Psoas muscle (tissue), 8 donors: Measurements from ENCODE around the gene GABRB3. TPM values are rescaled to one million over a fixed set of nuclear protein-coding genes. Genes with fewer than 3 reads are reported as not detected.

ENCODE experiments used
- ATAC-seq, 4 donors: fragments of 200-7000 bp; cut with Tn5 transposase; one replicate each; pipeline ENCODE4 v1.9.1; 2020; ENCODE audit warnings: moderate library complexity in 3 of 4, mild to moderate bottlenecking in 2 of 4
- DNase-seq, 2 donors: peaks; one replicate each; pipeline ENCODE4 v3.0.0-alpha.2; 2020
- H3K27ac ChIP-seq: fragments of 200-600 bp; one replicate; pipeline ENCODE4 v1.8.0; 2022
- H3K27me3 ChIP-seq, 3 donors: fragments of 200-600 bp in 1 of 3; one replicate each; pipeline versions ENCODE4 v1.6.1 to v1.8.0; 2013 to 2022; ENCODE audit warnings: low read length in 2 of 3, mild to moderate bottlenecking in 2 of 3, moderate library complexity in 1 of 3; ENCODE audit not compliant: insufficient read depth in 3 of 3
- H3K36me3 ChIP-seq, 2 donors: fragments of 200-600 bp in 1 of 2; one replicate each; pipeline versions ENCODE4 v1.6.1 to v1.8.0; 2013 to 2022; ENCODE audit warnings: low read depth in 1 of 2, mild to moderate bottlenecking in 1 of 2, moderate library complexity in 1 of 2; ENCODE audit not compliant: insufficient read depth in 1 of 2
- H3K4me1 ChIP-seq: fragments of 200-600 bp; one replicate; pipeline ENCODE4 v1.8.0; 2022
- H3K4me3 ChIP-seq: fragments of 200-600 bp; one replicate; pipeline ENCODE4 v1.8.0; 2022; ENCODE audit warnings: mild to moderate bottlenecking
- H3K9me3 ChIP-seq: fragments of 200-600 bp; one replicate; pipeline ENCODE4 v1.8.0; 2022
- CTCF ChIP-seq: fragments of 200-600 bp; IDR thresholded peaks from one replicate; pipeline ENCODE4 v1.8.0; 2022; ENCODE audit warnings: antibody characterized with exemption
- WGBS, 3 donors: extraction: QIAGEN DNeasy Blood & Tissue Kit; methylation state at CpG; one replicate each; pipeline versions ENCODE4 v1.1.6 to v1.1.7; 2013; 5-methylcytosine and 5-hydroxymethylcytosine counted together
- intact Hi-C, 2 donors: fragments of 100-400 bp; cut with DNase I; formaldehyde crosslinking; loops; one replicate each; pipeline versions ENCODE4 v1.11.0 to v1.14.2; 2022
- polyA plus RNA-seq, 3 donors: library from polyadenylated mRNA; stranded (reverse); fragments of 200-250 nt; gene quantifications; one replicate each; pipeline ENCODE4 v1.2.3, GENCODE V29; 2013
- total RNA-seq, 4 donors: library from RNA; stranded (reverse); fragmentation: NEBNext Ultra II Directional in 2 of 4; extraction: Animal tissue kit (Norgen Biotek cat#: 25700) in 2 of 4; gene quantifications; one replicate each; pipeline versions ENCODE4 v1.2.1 to v1.2.4, GENCODE V29; 2021 to 2023
- donor health status: healthy with polysubstance abuse.
- donor health status: DM: no; HTN: no; CAD: no; lungs with moderate emphysema.
- donor health status: Bipolar disorder and iron deficiency.
- donor health status: healthy.
- donor health status: DM: yes; HTN: yes; CAD: no.
- donor health status: DM: no; HTN: no; CAD: no.
- donor health status: DM: no; HTN: no; CAD: no.
- donor health status: DM: yes; HTN: yes; CAD: no.

Gene GABRB3
- total and polyA plus RNA-seq, 7 donors, result 0.10 to 1.0 (median 0.25) TPM

- intact Hi-C loops, result loop anchor here in 1 of 2 donors (10.0 kb wide), 1 partner anchor 55 kb away; no protein-coding TSS in a partner anchor
- H3K36me3 ChIP-seq, result no peaks in the 10 kb centered on the region
Observed at GRCh38 chr15:26739791-26740190, 33.1 kb downstream of the GABRB3 start.

GRCh38 chr15:26738996-26739395 is 33.9 kb downstream of the GABRB3 start:
- no peak for TF ChIP-seq CTCF
- H3K27ac ChIP-seq, result no peak overlapping the region
- 84 to 85% (median 84%) methylated on average over 9 of the region's 9 CpGs for WGBS, 3 donors
- H3K4me3 ChIP-seq, result no peak overlapping the region
- no peak for ATAC-seq
- H3K27me3 ChIP-seq, result no peaks in the 10 kb centered on the region
- H3K4me1 ChIP-seq, result no peaks in the 10 kb centered on the region
- H3K36me3 ChIP-seq, result no peaks in the 10 kb centered on the region
- H3K9me3 ChIP-seq, result peaks cover 4% of the 10 kb centered on the region
- intact Hi-C loops, result loop anchor here in 1 of 2 donors (10.0 kb wide), 1 partner anchor 54 kb away; no protein-coding TSS in a partner anchor
- no peak for DNase-seq

More at GRCh38 chr15:26739791-26740190, 33.1 kb downstream of the GABRB3 start:
- Histone ChIP-seq H3K27ac (no peak overlapping the region), H3K27me3 (no peaks in the 10 kb centered on the region), H3K4me1 (no peaks in the 10 kb centered on the region), H3K9me3 (peaks cover 4% of the 10 kb centered on the region), H3K4me3 (no peak overlapping the region)
- no peak for TF ChIP-seq CTCF
- WGBS, 3 donors, result 70 to 74% (median 71%) methylated on average over 7 of the region's 7 CpGs
- DNase-seq (no peak), ATAC-seq (no peak)

GRCh38 chr15:26736502-26737248 is 36.2 kb downstream of the GABRB3 start:
- intact Hi-C loops, result loop anchor here in 1 of 2 donors (10.0 kb wide), 1 partner anchor 52 kb away; no protein-coding TSS in a partner anchor
- no peaks in the 10 kb centered on the region for H3K27me3 ChIP-seq
- no peak overlapping the region for H3K4me3 ChIP-seq
- ATAC-seq, result no peak
- no peaks in the 10 kb centered on the region for H3K4me1 ChIP-seq
- DNase-seq, result no peak
- no peak overlapping the region for H3K27ac ChIP-seq
- no peaks in the 10 kb centered on the region for H3K36me3 ChIP-seq
- WGBS, 3 donors, result 60 to 75% (median 62%) methylated on average over 11 of the region's 11 CpGs
- H3K9me3 ChIP-seq, result peaks cover 7% of the 10 kb centered on the region
- no peak for TF ChIP-seq CTCF

- DNase-seq (no peak), ATAC-seq (no peak)
- H3K27me3 ChIP-seq, result no peaks in the 10 kb centered on the region
- intact Hi-C loops, result loop anchor here in 1 of 2 donors (10.0 kb wide), 1 partner anchor 47 kb away; no protein-coding TSS in a partner anchor
- peaks cover 13% of the 10 kb centered on the region for H3K9me3 ChIP-seq
- no peaks in the 10 kb centered on the region for H3K4me1 ChIP-seq
- no peaks in the 10 kb centered on the region for H3K36me3 ChIP-seq
- TF ChIP-seq CTCF, result no peak
- H3K27ac ChIP-seq, result no peak overlapping the region
- no peak overlapping the region for H3K4me3 ChIP-seq
- WGBS, 3 donors, result 91 to 93% (median 91%) methylated on average over 5 of the region's 5 CpGs
Observed at GRCh38 chr15:26731965-26732364, 40.9 kb downstream of the GABRB3 start.
